Caco-2 (cell line): ENCODE measurements around the gene IFITM5. TPM values are rescaled to one million over a fixed set of nuclear protein-coding genes. Genes with fewer than 3 reads are reported as not detected.

Experiments
- BruUV-seq: library from RNA; stranded (reverse); fragments of 400-500 nt; replicated peaks from 2 replicates; lab custom pipeline; 2021; lab: Mats Ljungman, UMichigan
- CTCF ChIA-PET: fragments of 300-600 bp; sonication (Branson Sonifier 250); formaldehyde crosslinking; loops from one replicate; lab custom pipeline; 2022; ENCODE audit warnings: antibody characterized with exemption; lab: Charles Lee
- POLR2A ChIA-PET: fragments of 300-600 bp; sonication (Branson Sonifier 250); formaldehyde crosslinking; loops from one replicate; lab custom pipeline; 2022; ENCODE audit warnings: antibody characterized with exemption; lab: Charles Lee
- DNase-seq, 2 experiments: peaks; one replicate each; pipeline versions ENCODE4 v3.0.0 to v3.0.0-alpha.2; 2020 to 2022
- H3K27me3 ChIP-seq: replicated peaks from 2 replicates; pipeline ENCODE4 v1.6.0; 2011; ENCODE audit warnings: low read length; ENCODE audit not compliant: control insufficient read depth, insufficient read depth
- H3K36me3 ChIP-seq: 2 replicates; pipeline ENCODE4 v1.5.1; 2011; ENCODE audit warnings: low read length; ENCODE audit not compliant: control insufficient read depth, insufficient read depth
- H3K4me1 ChIP-seq: fragments of 250-450 bp; sonication (Bioruptor Pico); 2 replicates; pipeline ENCODE4 v1.5.1; 2020; ENCODE audit warnings: mild to moderate bottlenecking
- H3K4me3 ChIP-seq: 2 replicates; pipeline ENCODE4 v1.5.1; 2011; ENCODE audit warnings: low read depth, mild to moderate bottlenecking, control low read depth, low read length
- H3K9me3 ChIP-seq: fragments of 250-450 bp; sonication (Bioruptor Pico); 2 replicates; pipeline ENCODE4 v1.5.1; 2020; ENCODE audit warnings: mild to moderate bottlenecking, moderate library complexity
- H3K27ac Mint-ChIP-seq: one replicate; pipeline ENCODE4 v1.8.0; 2022; ENCODE audit warnings: mixed read lengths; ENCODE audit not compliant: unreplicated experiment
- H3K27me3 Mint-ChIP-seq: one replicate; pipeline ENCODE4 v1.8.0; 2022; ENCODE audit warnings: mixed read lengths; ENCODE audit not compliant: insufficient read depth, unreplicated experiment
- H3K36me3 Mint-ChIP-seq: one replicate; pipeline ENCODE4 v1.8.0; 2022; ENCODE audit warnings: mild to moderate bottlenecking, mixed read lengths; ENCODE audit not compliant: insufficient read depth, unreplicated experiment
- H3K4me1 Mint-ChIP-seq: one replicate; pipeline ENCODE4 v1.8.0; 2022; ENCODE audit warnings: low read depth, mixed read lengths; ENCODE audit not compliant: unreplicated experiment
- H3K4me3 Mint-ChIP-seq: one replicate; pipeline ENCODE4 v1.8.0; 2022; ENCODE audit warnings: mild to moderate bottlenecking, moderate library complexity, mixed read lengths; ENCODE audit not compliant: unreplicated experiment
- H3K9me3 Mint-ChIP-seq: one replicate; pipeline ENCODE4 v1.8.0; 2022; ENCODE audit warnings: mixed read lengths; ENCODE audit not compliant: unreplicated experiment
- intact Hi-C: fragments of 100-400 bp; cut with micrococcal nuclease; formaldehyde crosslinking; loops from one replicate; pipeline ENCODE4 v1.10.0; 2022; ENCODE audit not compliant: unreplicated experiment
- total RNA-seq: library from RNA; stranded (reverse); gene quantifications from 2 replicates; pipeline ENCODE4 v1.2.3, GENCODE V29; 2022
- TF ChIP-seq, protein P1 (sequence below), 2 experiments: fragments of 200-600 bp in 1 of 2; IDR thresholded peaks; 1 replicate in 1 of 2; 2 replicates in 1 of 2; pipeline versions ENCODE4 v1.5.1 to v1.8.0; 2011 to 2022; ENCODE audit warnings: antibody characterized with exemption in 1 of 2, control low read depth in 1 of 2, inconsistent platforms in 1 of 2, low read depth in 1 of 2, low read length in 1 of 2, mild to moderate bottlenecking in 1 of 2, moderate library complexity in 1 of 2; ENCODE audit not compliant: insufficient read depth in 1 of 2, severe bottlenecking in 1 of 2, unreplicated experiment in 1 of 2

Gene IFITM5
- total RNA-seq, 1 experiment from 2014 or later = not detected

DNA sequence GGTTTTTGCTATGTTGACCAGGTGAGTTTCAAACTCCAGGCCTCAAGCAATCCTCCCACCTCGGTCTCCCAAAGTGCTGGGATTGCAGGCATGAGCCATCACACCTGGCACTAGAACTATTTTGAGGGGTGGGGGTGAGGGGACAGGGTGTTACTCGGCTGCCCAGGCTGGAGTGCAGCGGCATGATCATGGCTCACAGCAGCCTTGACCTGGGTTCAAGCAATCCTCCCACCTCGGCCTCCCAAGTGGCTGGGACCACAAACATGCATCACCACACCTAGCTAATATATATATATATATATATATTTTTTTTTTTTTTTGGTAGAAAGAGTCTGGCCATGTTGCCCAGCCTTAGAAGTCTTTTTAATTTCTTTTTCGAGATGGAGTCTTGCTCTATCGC is 38.4 kb upstream of the IFITM5 start:
- H3K27me3 ChIP-seq = no peaks in the 10 kb centered on the region
- H3K27me3 Mint-ChIP-seq = peaks cover 3% of the 10 kb centered on the region
- CTCF ChIA-PET = no interaction called here
- no peak overlapping the region for H3K27ac Mint-ChIP-seq
- H3K36me3 Mint-ChIP-seq = no peaks in the 10 kb centered on the region
- TF ChIP-seq, protein P1, sequence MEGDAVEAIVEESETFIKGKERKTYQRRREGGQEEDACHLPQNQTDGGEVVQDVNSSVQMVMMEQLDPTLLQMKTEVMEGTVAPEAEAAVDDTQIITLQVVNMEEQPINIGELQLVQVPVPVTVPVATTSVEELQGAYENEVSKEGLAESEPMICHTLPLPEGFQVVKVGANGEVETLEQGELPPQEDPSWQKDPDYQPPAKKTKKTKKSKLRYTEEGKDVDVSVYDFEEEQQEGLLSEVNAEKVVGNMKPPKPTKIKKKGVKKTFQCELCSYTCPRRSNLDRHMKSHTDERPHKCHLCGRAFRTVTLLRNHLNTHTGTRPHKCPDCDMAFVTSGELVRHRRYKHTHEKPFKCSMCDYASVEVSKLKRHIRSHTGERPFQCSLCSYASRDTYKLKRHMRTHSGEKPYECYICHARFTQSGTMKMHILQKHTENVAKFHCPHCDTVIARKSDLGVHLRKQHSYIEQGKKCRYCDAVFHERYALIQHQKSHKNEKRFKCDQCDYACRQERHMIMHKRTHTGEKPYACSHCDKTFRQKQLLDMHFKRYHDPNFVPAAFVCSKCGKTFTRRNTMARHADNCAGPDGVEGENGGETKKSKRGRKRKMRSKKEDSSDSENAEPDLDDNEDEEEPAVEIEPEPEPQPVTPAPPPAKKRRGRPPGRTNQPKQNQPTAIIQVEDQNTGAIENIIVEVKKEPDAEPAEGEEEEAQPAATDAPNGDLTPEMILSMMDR (IDR thresholded peaks at IDR 0.05; ENCODE audit: insufficient read depth in 1 of 2, low read depth in 1 of 2, low read length in 1 of 2, severe bottlenecking in 1 of 2, unreplicated experiment in 1 of 2) = no peak
- POLR2A ChIA-PET = no interaction called here
- intact Hi-C loops = no loop called here
- peaks cover 30% of the 10 kb centered on the region for H3K4me1 Mint-ChIP-seq
- H3K4me1 ChIP-seq = peaks cover 27% of the 10 kb centered on the region
- no peak overlapping the region for H3K4me3 Mint-ChIP-seq
- peaks cover 5% of the 10 kb centered on the region; the same call in 1 of the 2 replicates for H3K9me3 ChIP-seq
- DNase-seq = no peak
- no peaks in the 10 kb centered on the region for H3K9me3 Mint-ChIP-seq
- H3K4me3 ChIP-seq = no peak overlapping the region
- no TSS peak for BruUV-seq
- no peaks in the 10 kb centered on the region for H3K36me3 ChIP-seq

DNA sequence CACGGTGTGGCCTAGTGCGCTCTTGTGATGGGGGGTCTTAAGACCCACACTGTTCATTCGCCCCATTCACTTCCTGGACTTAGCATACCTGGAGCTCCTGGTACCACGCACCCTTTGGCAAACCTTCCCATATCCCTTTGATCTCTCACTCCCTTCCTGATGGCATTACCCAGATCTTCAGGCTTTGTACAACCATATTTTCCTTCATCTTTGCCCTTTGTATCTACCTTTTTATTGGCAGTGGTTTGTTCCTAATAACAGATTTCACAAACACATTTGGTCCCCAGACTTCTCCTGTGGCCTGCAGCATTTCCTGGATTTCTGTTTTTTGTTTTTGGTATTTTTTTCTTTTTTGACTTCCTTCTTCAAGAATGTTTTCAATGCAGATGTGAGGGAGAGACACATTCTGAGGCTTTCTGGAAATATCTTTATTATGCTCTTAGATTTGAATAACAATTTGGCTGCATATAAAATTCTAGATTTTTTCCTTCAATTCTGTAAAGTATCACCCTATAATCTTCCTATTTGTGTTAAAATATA is 37.4 kb upstream of the IFITM5 start:
- Mint-ChIP-seq H3K4me1 (peaks cover 28% of the 10 kb centered on the region), H3K27ac (no peak overlapping the region), H3K36me3 (no peaks in the 10 kb centered on the region), H3K27me3 (peaks cover 3% of the 10 kb centered on the region), H3K9me3 (no peaks in the 10 kb centered on the region), H3K4me3 (no peak overlapping the region)
- no TSS peak for BruUV-seq
- Histone ChIP-seq H3K4me1 (peaks cover 27% of the 10 kb centered on the region), H3K27me3 (no peaks in the 10 kb centered on the region), H3K36me3 (no peaks in the 10 kb centered on the region), H3K9me3 (peaks cover 6% of the 10 kb centered on the region; the same call in 1 of the 2 replicates), H3K4me3 (no peak overlapping the region)
- CTCF ChIA-PET = no interaction called here
- POLR2A ChIA-PET = no interaction called here
- intact Hi-C loops = no loop called here
- TF ChIP-seq, protein P1 (IDR thresholded peaks at IDR 0.05; ENCODE audit: insufficient read depth in 1 of 2, low read depth in 1 of 2, low read length in 1 of 2, severe bottlenecking in 1 of 2, unreplicated experiment in 1 of 2) = no peak
- DNase-seq = no peak

DNA sequence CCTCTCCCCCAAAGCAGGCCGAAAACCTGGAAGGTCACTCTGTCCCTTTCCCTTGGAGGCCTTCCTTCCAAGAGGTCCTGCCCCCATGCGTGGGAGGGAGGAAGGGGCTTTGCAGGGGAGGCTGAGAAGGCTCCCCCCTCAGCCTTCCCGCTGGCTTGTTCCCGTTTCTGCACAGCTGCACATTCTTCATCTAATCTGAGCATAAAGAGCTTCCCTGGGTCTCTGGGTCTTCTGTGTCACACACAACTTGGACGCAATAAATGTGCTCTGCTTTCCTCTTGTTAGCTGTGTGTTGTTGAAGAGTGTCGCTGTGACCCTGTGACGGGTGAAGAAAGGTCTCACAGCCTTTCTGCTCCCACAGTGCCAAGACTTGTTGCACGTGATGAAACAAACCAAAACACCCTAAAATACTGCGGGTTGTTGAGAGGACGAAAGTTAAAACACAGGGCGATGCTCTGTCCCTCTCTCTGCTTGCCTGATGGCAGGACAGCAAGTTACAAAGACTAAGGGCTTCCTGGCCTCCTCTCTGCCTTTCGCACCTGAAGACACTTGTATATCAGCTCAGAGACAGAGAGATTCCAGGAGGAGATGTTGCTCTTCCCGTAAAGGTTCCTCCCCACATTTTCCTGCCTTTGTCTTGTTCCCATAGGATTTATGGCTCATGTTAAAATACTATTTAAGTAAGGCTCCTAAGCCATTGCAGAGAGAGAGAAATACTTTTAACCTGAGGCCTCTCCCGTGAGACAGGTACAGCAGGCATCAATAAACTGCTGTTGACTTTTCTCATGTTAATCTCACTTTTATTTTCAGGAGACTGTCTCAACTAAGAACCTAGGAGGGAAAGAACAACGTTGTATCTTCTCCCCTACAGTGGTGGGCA is 36.7 kb upstream of the IFITM5 start:
- Mint-ChIP-seq H3K36me3 (no peaks in the 10 kb centered on the region), H3K27ac (peak overlapping the region; percentile 29), H3K4me1 (peaks cover 24% of the 10 kb centered on the region), H3K27me3 (peaks cover 3% of the 10 kb centered on the region), H3K9me3 (no peaks in the 10 kb centered on the region), H3K4me3 (no peak overlapping the region)
- ChIA-PET POLR2A (no interaction called here), CTCF (no interaction called here)
- intact Hi-C loops = no loop called here
- DNase-seq = no peak
- BruUV-seq = no TSS peak
- Histone ChIP-seq H3K27me3 (no peaks in the 10 kb centered on the region), H3K4me1 (peaks cover 27% of the 10 kb centered on the region), H3K4me3 (no peak overlapping the region), H3K36me3 (no peaks in the 10 kb centered on the region), H3K9me3 (peaks cover 10% of the 10 kb centered on the region; the same call in 1 of the 2 replicates)
- TF ChIP-seq, protein P1 (IDR thresholded peaks at IDR 0.05; ENCODE audit: insufficient read depth in 1 of 2, low read depth in 1 of 2, low read length in 1 of 2, severe bottlenecking in 1 of 2, unreplicated experiment in 1 of 2) = no peak
